OCI-LY7 (cell line): ENCODE measurements around the gene H3-3A. TPM values are rescaled to one million over a fixed set of nuclear protein-coding genes. Genes with fewer than 3 reads are reported as not detected.
A peak's percentile ranks its signal among the peaks of the same experiment; 100 is the strongest.

Experiments used
- BruUV-seq: library from RNA; stranded (reverse); fragments of 400-500 nt; replicated peaks from 2 replicates; lab custom pipeline; 2021; lab: Mats Ljungman, UMichigan
- CTCF ChIA-PET: fragments of 300-600 bp; sonication (Branson Sonifier 250); formaldehyde crosslinking; loops from one replicate; lab custom pipeline; 2022; ENCODE audit warnings: antibody characterized with exemption; ENCODE audit not compliant: unreplicated experiment; lab: Charles Lee
- POLR2A ChIA-PET: fragments of 300-600 bp; sonication (Branson Sonifier 250); formaldehyde crosslinking; loops from one replicate; lab custom pipeline; 2022; ENCODE audit warnings: antibody characterized with exemption; lab: Charles Lee
- DNase-seq: peaks from one replicate; pipeline ENCODE4 v3.0.0-alpha.2; 2015; ENCODE audit warnings: low spot score
- H2AFZ ChIP-seq: fragments of 200-600 bp; sonication (generic), shearing (Covaris generic); 2 replicates; pipeline ENCODE4 v1.6.1; 2014; ENCODE audit warnings: mild to moderate bottlenecking, antibody characterized with exemption, low read length, moderate library complexity
- H3K27ac ChIP-seq: fragments of 200-600 bp; sonication (generic); 2 replicates; pipeline ENCODE4 v1.5.1; 2014; ENCODE audit warnings: mixed run types, low read depth, mild to moderate bottlenecking, moderate library complexity, low read length, inconsistent platforms; ENCODE audit not compliant: poor library complexity, severe bottlenecking
- H3K36me3 ChIP-seq: fragments of 200-600 bp; sonication (generic); 2 replicates; pipeline ENCODE4 v1.6.1; 2014; ENCODE audit warnings: mild to moderate bottlenecking, antibody characterized with exemption, low read length, moderate library complexity, mixed read lengths; ENCODE audit not compliant: insufficient read depth
- H3K4me1 ChIP-seq: fragments of 200-600 bp; sonication (generic); 2 replicates; pipeline ENCODE4 v1.5.1; 2014; ENCODE audit warnings: mild to moderate bottlenecking, low read length; ENCODE audit not compliant: insufficient read depth, poor library complexity, severe bottlenecking
- H3K4me2 ChIP-seq: fragments of 200-600 bp; sonication (generic); 2 replicates; pipeline ENCODE4 v1.6.1; 2014; ENCODE audit warnings: mild to moderate bottlenecking, low read length
- H3K4me3 ChIP-seq: fragments of 200-600 bp; sonication (generic); 2 replicates; pipeline ENCODE4 v1.5.1; 2014; ENCODE audit warnings: mild to moderate bottlenecking, low read depth, low read length; ENCODE audit not compliant: poor library complexity, severe bottlenecking
- H3K79me2 ChIP-seq: fragments of 200-600 bp; sonication (generic); 2 replicates; pipeline ENCODE4 v1.6.1; 2016; ENCODE audit warnings: low read depth, mild to moderate bottlenecking, low read length, moderate library complexity, mixed read lengths; ENCODE audit not compliant: insufficient read depth
- H3K9me2 ChIP-seq: fragments of 200-600 bp; sonication (generic); 2 replicates; pipeline ENCODE4 v1.6.1; 2016; ENCODE audit warnings: mild to moderate bottlenecking, low read length, mixed read lengths; ENCODE audit not compliant: insufficient read depth
- H3K9me3 ChIP-seq: fragments of 200-600 bp; sonication (generic); 2 replicates; pipeline ENCODE4 v1.6.1; 2014; ENCODE audit warnings: mild to moderate bottlenecking, mixed run types, low read length, mixed read lengths
- H4K20me1 ChIP-seq: fragments of 200-600 bp; sonication (generic); 2 replicates; pipeline ENCODE4 v1.6.1; 2014; ENCODE audit warnings: mild to moderate bottlenecking, antibody characterized with exemption, low read length, moderate library complexity, mixed read lengths; ENCODE audit not compliant: insufficient read depth
- EZH2phosphoT487 ChIP-seq: fragments of 200-600 bp; sonication (generic); IDR thresholded peaks from 2 replicates; pipeline ENCODE4 v1.6.1; 2018; ENCODE audit warnings: low read depth, borderline replicate concordance, mild to moderate bottlenecking, mixed run types, antibody characterized with exemption, low read length, moderate library complexity, mixed read lengths
- intact Hi-C: fragments of 100-400 bp; cut with micrococcal nuclease; formaldehyde crosslinking; loops from one replicate; pipeline ENCODE4 v1.10.0; 2022; ENCODE audit not compliant: unreplicated experiment
- total RNA-seq, 2 experiments: library from RNA; depleted of rRNA in 1 of 2; stranded (reverse); fragments of >200 nt in 1 of 2; shearing (Covaris generic) in 1 of 2; gene quantifications; 2 replicates each; pipeline ENCODE4 v1.2.3, GENCODE V29; 2014 to 2022
- TF ChIP-seq, protein P1 (sequence below): fragments of 200-600 bp; sonication (generic); conservative IDR thresholded peaks from 2 replicates; pipeline ENCODE4 v1.5.1; 2014; ENCODE audit warnings: mild to moderate bottlenecking, antibody characterized with exemption, low read length, moderate library complexity, mixed read lengths

Gene H3-3A
- total RNA-seq, 2 experiments from 2014 or later = 416 to 661 TPM

DNA sequence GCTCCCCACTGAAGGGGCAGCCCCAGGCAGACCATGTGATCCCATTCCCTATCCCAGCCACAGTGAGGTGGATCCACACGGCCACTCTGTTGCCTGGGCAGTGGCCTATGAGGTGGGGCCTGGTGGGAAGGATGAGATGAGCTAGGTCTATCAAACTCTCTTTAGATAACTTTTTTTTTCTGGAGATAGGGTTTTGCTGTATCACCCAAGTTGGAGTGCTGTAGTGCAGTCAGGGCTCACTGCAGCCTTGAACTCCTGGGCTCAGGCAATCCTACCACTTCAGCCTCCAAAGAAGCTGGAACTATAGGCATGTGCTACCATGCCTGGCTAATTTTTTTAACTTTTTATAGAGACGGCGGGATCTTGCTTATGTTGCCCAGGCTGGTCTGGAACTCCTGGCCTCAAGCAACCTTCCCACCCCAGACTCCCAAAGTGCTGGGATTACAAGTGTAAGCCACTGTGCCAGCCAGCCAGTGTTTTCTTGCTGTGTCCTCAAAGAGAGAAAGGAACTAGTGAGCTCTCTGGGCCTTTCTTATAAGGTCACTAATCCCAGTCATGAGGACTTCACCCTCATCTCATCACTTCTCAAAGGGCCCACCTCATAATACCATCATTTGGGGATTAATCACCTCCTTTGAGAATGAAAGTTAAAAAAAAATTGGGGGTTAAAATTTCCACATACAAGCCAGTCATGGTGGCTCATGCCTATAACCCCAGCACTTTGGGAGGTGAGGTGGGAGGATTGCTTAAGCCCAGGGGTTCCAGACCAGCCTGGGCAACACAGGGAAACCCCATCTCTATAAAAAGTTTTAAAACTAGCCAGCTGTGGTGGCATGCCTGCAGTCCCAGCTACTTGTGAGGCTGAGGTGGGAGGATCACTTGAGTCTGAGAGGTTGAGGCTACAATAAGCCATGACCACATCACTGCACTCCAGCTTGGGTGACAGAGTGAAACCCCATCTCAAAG is 36.6 kb downstream of the H3-3A start:
- Histone ChIP-seq H3K9me2 (no peaks in the 10 kb centered on the region), H3K4me2 (no peak overlapping the region), H3K4me3 (no peak overlapping the region), H4K20me1 (no peaks in the 10 kb centered on the region), H3K79me2 (no peaks in the 10 kb centered on the region), H2AFZ (no peak overlapping the region), H3K36me3 (no peaks in the 10 kb centered on the region), H3K27ac (no peak overlapping the region), H3K4me1 (peaks cover 5% of the 10 kb centered on the region), H3K9me3 (no peaks in the 10 kb centered on the region)
- no peak for TF ChIP-seq EZH2phosphoT487
- TF ChIP-seq, protein P1, sequence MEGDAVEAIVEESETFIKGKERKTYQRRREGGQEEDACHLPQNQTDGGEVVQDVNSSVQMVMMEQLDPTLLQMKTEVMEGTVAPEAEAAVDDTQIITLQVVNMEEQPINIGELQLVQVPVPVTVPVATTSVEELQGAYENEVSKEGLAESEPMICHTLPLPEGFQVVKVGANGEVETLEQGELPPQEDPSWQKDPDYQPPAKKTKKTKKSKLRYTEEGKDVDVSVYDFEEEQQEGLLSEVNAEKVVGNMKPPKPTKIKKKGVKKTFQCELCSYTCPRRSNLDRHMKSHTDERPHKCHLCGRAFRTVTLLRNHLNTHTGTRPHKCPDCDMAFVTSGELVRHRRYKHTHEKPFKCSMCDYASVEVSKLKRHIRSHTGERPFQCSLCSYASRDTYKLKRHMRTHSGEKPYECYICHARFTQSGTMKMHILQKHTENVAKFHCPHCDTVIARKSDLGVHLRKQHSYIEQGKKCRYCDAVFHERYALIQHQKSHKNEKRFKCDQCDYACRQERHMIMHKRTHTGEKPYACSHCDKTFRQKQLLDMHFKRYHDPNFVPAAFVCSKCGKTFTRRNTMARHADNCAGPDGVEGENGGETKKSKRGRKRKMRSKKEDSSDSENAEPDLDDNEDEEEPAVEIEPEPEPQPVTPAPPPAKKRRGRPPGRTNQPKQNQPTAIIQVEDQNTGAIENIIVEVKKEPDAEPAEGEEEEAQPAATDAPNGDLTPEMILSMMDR = no peak
- DNase-seq = no peak
- no TSS peak for BruUV-seq
- ChIA-PET CTCF (no interaction called here), POLR2A (interaction anchor here (0.6 to 2.5 kb wide), 6 partner anchors 9 to 659 kb away, joined by 3 to 8 read pairs (median 6); no protein-coding TSS in a partner anchor)
- intact Hi-C loops = no loop called here

DNA sequence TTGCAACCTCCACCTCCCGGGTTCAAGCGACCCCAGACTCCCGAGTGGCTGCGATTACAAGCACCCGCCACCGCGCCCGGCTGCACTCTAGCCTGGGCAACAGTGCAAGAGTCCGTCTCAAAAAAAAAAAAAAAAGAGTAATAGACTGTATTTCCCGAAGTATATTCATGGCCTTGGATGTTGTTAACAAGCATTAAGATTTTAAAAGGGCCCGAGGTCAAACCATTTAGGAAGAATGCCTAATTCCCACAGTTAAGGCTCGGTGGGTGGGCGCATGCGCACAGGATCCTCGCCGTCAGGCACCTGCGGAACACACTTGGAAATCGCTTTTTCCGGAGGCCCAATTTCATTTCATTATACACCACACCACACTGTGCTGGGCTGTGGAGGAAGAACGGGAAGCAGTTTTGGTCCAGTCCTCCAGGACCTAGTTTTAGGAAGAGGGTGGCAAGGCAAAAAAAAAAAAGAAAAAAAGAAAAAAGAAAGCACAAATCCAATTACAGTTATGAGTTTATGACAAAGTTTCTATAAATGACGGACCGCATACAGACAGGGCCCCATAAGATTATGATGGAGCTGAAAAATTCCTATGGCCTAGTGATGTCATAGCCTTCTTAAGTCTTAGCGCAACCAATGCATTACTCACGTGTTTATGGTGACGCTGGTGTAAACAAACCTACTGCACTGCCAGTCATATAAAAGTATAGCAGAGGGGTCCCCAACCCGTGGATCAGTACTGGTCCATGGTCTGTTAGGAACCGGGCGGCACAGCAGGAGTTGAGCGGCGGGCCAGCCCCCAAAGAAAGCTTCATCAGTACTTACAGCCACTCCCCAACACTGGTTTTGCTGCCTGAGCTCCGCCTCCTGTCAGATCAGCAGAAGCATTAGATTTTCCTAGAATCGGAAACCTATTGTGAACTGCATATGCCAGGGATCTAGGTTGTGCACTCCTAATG is 38.2 kb downstream of the H3-3A start:
- H3K9me3 ChIP-seq = no peaks in the 10 kb centered on the region
- no peaks in the 10 kb centered on the region for H3K79me2 ChIP-seq
- TF ChIP-seq, protein P1 = 0 out of 2 replicates have a peak, but pooled peaks have one; percentile 14
- TF ChIP-seq EZH2phosphoT487 = no peak
- H3K4me3 ChIP-seq = peak overlapping the region; percentile 51
- ChIA-PET POLR2A (interaction anchor here (0.5 to 1.5 kb wide), 5 partner anchors 8 to 30 kb away, joined by 3 to 4 read pairs (median 3); no protein-coding TSS in a partner anchor), CTCF (interaction anchor here (0.6 kb wide), 1 partner anchor 38 kb away, joined by 4 read pairs; no protein-coding TSS in a partner anchor)
- no TSS peak for BruUV-seq
- peak overlapping the region; percentile 27; the same call in 1 of the 2 replicates for H2AFZ ChIP-seq
- no peaks in the 10 kb centered on the region for H3K36me3 ChIP-seq
- peak; percentile 40 for DNase-seq
- peak overlapping the region; percentile 60 for H3K4me2 ChIP-seq
- H3K4me1 ChIP-seq = peaks cover 5% of the 10 kb centered on the region
- H3K27ac ChIP-seq = no peak overlapping the region
- intact Hi-C loops = no loop called here
- no peaks in the 10 kb centered on the region for H3K9me2 ChIP-seq
- no peaks in the 10 kb centered on the region for H4K20me1 ChIP-seq
